ENCODE results near the gene TAF11L5.
"Not testable (repeated sequence)": the region's sequence is repeated elsewhere in the genome, so short reads cannot be mapped to it uniquely, and the experiment has no call there.

Gene TAF11L5

DNA sequence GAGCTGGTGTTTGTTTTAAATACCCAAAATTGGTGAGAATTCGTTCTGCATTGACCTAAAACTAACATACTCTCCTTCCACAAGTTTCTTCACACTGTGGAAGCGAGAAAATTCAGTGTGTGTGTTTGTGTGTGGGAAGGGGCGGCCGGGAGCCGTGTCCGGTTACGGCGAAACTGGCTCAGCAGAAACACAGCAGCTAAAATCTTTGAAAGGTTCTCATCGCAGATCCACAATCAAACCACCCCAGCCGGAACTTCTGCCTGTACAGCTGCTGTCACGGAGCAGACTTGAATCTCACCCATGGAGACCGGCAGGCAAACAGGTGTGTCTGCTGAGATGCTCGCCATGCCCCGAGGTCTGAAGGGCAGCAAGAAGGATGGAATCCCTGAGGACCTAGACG is at the start of gene TAF11L5:
TSS of gene TAF11L5 (plus strand) at position 301 of the 400 bp plus-strand sequence.
- DNase-seq, result not testable (repeated sequence)

DNA sequence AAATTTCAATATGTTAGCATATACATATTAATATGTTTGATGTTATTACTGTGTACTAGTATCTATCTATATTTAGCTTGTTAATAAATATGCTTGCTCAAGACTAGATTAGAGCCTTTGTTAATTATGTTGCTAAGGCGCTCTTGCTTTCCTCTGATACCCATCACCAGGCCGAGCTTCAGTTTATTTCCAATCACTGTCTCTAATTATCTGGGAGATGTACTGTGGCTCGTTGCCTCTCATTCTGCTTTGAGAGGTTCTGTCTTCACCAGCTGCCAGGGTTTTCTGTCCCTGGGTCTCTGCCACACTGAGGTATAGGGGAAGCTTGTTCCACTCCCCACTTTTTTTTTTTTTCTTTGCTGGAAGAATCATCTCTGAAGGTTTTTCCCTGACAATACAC is 48.0 kb upstream of the TAF11L5 start:
- DNase-seq, result no peak

DNA sequence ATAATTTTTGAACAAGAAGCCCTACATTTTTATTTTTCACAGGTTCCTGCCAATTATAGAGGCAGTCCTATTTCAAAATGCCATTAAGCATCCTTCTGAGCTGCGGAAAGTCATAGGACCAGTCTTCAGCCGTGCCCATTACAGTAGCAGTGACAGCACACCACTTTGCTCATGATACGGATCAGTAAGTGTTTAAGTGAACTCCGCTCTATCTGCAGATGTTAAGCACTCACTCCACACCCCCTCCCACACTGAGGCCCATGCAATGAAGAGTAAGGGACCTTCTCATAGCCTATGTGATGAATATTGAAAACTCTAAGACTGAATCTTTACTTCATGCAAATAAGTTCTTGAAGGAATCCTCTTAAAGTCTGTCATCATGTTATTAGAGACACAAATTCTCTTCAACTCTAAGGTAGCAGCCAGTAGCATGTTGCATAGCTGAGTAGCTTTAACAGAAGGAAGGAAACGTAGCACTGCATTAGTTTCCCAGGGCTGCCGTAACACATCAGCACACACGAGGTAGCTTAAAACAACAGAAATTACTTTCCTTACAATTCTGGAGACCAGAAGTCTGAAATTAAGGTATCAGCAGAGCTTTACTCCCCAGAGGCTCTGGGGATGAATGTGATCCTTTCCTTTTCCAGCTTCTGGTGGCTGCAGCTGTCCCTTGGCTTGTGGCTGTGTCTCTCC is 47.3 kb upstream of the TAF11L5 start:
- no peak for DNase-seq

DNA sequence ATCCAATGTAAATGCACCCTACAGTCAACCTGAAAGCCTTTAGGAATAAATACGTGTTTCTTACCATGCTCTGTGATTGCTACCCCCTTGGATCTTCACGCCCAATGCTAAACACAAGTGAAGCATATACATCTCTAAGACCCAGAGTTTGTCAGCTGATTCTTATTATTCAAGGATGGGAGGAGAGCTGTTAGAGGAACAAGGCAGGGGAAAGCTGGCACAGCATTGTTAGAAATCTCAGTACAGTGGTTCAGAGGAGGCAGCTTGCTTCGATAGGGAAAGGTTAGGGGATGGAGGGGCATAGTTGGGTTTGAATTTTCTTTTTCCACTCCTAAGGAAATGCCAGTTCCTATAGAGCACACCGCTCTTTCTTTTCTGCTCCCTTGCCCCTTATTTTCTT is 43.7 kb upstream of the TAF11L5 start:
- DNase-seq, result no peak

DNA sequence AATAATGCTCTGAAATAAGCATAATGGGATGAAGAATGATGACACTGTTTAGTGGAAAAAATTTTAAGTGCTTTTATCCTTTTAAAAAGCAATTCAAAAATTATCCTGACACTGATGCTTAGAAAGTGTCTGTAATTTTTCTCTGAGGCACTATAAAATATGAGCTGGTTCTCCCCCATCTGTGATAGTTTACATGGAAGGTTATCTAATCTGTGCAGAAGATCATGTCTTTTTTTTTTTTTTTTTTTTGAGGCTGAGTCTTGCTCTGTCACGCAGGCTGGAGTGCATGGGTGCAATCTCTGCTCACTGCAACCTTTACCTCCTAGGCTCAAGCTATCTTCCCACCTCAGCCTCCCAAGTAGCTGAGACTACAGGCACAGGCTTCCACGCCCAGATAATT is 42.2 kb upstream of the TAF11L5 start:
- DNase-seq, result no peak

DNA sequence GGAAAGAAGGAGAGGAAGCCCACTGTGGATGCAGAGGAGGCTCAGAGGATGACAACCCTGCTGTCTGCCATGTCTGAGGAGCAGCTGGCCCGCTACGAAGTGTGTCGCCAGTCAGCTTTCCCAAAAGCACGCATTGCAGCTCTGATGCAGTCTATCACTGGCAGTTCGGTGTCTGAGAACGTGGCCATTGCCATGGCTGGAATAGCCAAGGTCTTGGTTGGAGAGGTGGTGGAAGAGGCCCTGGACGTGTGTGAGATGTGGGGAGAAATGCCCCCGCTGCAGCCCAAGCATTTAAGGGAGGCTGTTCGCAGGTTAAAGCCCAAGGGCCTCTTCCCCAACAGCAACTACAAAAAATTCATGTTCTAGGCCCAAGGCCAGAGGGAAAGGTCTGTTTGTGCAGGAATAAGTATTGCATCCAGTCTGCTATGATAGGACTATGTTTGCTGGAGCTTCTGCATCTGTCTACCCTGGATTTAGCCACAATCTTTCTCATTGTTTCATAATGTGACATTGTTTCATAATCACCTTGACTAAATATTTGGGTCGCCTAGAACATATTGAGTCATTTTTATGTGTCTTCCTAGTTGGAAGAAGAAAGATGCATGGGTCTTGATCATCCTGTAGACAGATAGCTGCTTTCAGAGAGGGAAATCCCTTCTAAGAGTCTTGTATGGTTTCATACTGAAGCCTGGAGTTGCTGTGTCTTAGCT is 38.4 kb upstream of the TAF11L5 start:
- DNase-seq, result not testable (repeated sequence)

DNA sequence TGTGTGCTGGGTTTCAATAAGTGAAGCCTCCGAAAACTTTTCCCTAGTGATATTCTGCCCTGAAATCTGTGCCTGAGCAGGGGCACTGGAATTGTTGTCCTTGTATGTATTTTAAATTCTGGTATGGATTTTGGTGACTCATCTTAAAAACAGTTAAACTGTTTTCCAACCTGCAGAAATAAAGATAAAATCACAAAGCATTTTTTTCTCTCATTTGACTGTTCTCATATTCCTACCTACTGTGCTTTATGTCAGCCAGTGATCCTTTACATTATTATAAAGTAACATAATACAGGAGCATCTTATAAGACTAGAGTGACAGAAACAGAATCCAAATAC is 37.9 kb upstream of the TAF11L5 start:
- DNase-seq, result no peak

DNA sequence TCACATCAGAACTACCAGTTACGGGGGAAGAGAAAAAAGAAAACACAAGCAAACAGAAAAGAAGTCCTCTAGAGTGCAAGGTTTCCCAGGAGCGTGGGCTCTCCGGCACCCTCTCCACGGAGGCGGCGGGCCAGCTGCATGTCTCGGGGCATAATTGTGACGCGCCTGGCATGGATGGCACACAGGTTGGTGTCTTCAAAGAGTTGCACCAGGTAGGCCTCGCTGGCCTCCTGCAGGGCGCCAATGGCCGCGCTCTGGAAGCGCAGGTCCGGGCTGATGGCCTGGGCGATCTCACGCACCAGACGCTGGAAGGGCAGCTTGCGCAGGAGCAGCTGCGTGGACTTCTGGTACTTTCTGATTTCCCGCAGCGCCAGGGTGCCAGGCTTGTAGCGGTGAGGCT is 33.8 kb upstream of the TAF11L5 start:
- not testable (repeated sequence) for DNase-seq

DNA sequence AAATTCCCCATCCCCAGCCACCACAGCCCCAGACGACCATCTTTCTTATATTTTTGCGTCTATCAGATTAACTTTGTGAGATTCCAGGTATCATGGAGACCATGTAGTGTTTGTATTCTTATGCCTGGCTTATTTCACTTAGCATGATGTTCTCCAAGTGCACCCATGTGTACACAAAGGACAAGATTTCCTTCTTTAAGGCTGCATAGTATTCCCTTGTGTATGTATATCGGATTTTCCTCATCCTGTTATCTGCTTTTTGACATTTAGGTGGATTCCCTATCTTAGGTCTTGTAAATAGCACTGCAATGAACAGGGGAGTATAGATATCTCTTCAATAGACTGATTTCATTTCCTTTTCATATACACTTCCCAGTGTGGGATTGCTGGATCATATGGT is 32.3 kb upstream of the TAF11L5 start:
- DNase-seq, result no peak

DNA sequence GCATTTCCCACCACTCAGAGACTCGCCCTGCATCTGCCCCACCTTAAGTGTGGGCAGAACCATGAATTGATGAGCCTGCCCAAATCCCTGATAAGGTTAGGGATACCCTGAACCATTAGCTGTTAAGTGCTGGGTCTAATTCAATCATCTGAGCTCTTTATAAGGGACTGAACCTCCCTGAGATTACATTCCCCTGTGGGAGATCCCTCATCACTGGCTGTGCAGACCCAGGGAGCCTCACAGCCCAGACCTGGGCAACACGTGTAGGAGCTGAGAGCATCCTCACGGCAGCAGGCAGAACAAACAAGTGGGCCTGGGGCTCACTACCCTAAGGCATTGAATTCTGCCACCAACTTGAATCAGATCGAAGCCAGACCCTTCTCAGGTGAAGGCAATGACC is 27.6 kb upstream of the TAF11L5 start:
- DNase-seq, result no peak

DNA sequence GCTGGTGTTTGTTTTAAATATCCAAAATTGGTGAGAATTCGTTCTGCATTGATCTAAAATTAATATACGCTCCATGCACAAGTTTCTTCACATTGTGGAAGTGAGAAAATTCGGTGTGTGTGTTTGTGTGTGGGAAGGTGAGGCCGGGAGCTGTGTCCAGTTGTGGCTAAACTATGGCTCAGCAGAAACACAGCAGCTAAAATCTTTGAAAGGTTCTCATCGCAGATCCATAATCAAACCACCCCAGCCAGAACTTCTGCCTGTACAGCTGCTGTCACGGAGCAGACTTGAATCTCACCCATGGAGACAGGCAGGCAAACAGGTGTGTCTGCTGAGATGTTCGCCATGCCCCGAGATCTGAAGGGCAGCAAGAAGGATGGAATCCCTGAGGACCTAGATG is 27.1 kb upstream of the TAF11L5 start, which contains the start of gene TAF11L2:
TSS of gene TAF11L2 (plus strand) at position 301 of the 400 bp plus-strand sequence.
- DNase-seq, result not testable (repeated sequence)

DNA sequence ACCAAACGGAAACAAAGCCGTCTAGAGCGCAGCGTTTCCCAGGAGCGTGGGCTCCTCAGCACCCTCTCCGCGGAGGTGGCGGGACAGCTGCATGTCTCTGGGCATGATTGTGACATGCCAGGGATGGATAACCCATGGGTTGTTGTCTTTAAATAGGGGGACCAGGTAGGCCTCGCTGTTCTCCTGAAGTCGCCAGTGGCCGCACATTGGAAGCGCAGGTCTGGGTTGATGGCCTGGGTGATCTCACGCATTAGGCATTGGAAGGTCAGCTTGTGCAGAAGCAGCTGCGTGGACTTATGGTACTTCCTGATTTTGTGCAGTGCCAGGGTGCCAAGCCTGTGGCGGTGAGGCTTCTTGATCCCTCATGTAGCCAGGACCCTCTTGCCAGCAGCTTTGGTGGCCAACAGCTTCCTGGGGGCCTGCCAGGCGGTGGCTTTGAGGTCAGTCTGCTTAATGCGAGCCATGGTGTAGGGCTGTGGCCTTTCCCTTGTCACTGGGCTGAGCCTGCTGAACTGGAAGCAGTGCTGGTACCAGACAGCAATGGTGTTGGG is 13.2 kb upstream of the TAF11L5 start:
- no peak for DNase-seq

DNA sequence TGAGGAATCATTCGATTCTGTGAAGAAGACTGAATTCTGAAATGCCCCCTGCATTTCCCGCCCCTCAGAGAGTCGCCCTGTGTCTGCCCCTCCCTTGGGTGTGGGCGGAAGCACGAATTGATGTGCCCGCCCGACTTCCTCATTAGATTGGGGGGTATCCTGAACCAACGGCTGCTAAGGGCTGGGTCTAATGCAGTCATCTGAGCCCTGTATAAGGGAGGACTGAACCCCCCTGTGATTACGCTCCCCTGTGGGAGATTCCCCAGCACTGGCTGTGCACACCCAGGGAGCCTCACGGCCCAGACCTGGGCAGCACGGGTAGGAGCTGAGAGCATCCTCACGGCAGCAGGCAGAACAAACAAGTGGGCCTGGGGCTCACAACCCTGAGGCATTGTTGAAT is 7.5 kb upstream of the TAF11L5 start:
- DNase-seq, result peak; percentile 8

DNA sequence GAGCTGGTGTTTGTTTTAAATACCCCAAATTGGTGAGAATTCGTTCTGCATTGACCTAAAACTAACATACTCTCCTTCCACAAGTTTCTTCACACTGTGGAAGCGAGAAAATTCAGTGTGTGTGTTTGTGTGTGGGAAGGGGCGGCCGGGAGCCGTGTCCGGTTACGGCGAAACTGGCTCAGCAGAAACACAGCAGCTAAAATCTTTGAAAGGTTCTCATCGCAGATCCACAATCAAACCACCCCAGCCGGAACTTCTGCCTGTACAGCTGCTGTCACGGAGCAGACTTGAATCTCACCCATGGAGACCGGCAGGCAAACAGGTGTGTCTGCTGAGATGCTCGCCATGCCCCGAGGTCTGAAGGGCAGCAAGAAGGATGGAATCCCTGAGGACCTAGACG is 7.0 kb upstream of the TAF11L5 start, which contains the start of gene TAF11L3:
TSS of gene TAF11L3 (plus strand) at position 301 of the 400 bp plus-strand sequence.
- not testable (repeated sequence) for DNase-seq

DNA sequence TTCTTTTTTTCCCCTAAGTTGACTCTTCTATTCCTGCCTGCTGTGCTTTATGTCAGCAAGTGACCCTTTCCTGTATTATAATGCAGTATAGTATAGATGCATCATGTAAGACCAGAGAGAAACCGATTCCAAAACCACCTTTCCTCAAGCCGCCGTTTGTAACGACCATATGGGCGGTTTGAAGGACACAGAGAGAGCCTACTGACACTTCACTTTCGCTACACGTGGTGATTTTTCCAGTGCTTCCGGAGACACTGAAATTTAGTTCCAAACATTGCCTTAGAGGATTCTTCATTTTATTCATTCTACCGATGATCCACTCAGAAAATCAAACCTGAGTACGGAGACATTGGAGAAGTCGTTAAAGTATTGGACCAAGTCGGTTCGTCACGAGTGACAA is 5.5 kb upstream of the TAF11L5 start:
- not testable (repeated sequence) for DNase-seq

DNA sequence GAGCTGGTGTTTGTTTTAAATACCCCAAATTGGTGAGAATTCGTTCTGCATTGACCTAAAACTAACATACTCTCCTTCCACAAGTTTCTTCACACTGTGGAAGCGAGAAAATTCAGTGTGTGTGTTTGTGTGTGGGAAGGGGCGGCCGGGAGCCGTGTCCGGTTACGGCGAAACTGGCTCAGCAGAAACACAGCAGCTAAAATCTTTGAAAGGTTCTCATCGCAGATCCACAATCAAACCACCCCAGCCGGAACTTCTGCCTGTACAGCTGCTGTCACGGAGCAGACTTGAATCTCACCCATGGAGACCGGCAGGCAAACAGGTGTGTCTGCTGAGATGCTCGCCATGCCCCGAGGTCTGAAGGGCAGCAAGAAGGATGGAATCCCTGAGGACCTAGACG is 3.5 kb upstream of the TAF11L5 start, which contains the start of gene TAF11L4:
TSS of gene TAF11L4 (plus strand) at position 301 of the 400 bp plus-strand sequence.
- not testable (repeated sequence) for DNase-seq

DNA sequence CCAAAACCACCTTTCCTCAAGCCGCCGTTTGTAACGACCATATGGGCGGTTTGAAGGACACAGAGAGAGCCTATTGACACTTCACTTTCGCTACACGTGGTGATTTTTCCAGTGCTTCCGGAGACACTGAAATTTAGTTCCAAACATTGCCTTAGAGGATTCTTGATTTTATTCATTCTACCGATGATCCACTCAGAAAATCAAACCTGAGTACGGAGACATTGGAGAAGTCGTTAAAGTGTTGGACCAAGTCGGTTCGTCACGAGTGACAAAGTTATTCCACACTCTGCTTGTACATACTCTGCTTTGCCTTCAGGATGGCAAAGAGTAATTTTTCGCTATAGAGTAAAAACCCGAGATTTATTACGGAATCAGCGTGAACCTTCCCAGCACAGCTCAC is 1.5 kb downstream of the TAF11L5 start:
- not testable (repeated sequence) for DNase-seq

DNA sequence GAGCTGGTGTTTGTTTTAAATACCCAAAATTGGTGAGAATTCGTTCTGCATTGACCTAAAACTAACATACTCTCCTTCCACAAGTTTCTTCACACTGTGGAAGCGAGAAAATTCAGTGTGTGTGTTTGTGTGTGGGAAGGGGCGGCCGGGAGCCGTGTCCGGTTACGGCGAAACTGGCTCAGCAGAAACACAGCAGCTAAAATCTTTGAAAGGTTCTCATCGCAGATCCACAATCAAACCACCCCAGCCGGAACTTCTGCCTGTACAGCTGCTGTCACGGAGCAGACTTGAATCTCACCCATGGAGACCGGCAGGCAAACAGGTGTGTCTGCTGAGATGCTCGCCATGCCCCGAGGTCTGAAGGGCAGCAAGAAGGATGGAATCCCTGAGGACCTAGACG is 3.3 kb downstream of the TAF11L5 start, which contains the start of gene TAF11L6:
TSS of gene TAF11L6 (plus strand) at position 301 of the 400 bp plus-strand sequence.
- not testable (repeated sequence) for DNase-seq
